Neural crest cell (in vitro differentiated cells): ENCODE data around the gene HES4. TPM values are rescaled to one million over a fixed set of nuclear protein-coding genes. Genes with fewer than 3 reads are reported as not detected.
A peak's percentile ranks its signal among the peaks of the same experiment; 100 is the strongest.

Experiments used
- DNase-seq: peaks from one replicate; pipeline ENCODE4 v3.0.0; 2021; ENCODE audit warnings: low read depth, mixed read lengths, low spot score
- H3K27ac Mint-ChIP-seq: one replicate; pipeline ENCODE4 v1.8.0; 2021; ENCODE audit warnings: mild to moderate bottlenecking, mixed read lengths; ENCODE audit not compliant: unreplicated experiment
- H3K27me3 Mint-ChIP-seq: 2 replicates; pipeline ENCODE4 v1.8.0; 2021; ENCODE audit warnings: low read depth, mild to moderate bottlenecking, mixed read lengths
- H3K36me3 Mint-ChIP-seq: 2 replicates; pipeline ENCODE4 v1.8.0; 2021; ENCODE audit warnings: low read depth, mild to moderate bottlenecking, mixed read lengths
- H3K4me1 Mint-ChIP-seq: 2 replicates; pipeline ENCODE4 v1.8.0; 2021; ENCODE audit warnings: mixed read lengths
- H3K4me3 Mint-ChIP-seq: one replicate; pipeline ENCODE4 v1.8.0; 2021; ENCODE audit warnings: mild to moderate bottlenecking, mixed read lengths
- H3K9me3 Mint-ChIP-seq: 2 replicates; pipeline ENCODE4 v1.8.0; 2021; ENCODE audit warnings: mixed read lengths
- total RNA-seq: library from RNA; stranded (reverse); gene quantifications from 2 replicates; pipeline ENCODE4 v1.2.1, GENCODE V29; 2021
- TF ChIP-seq, protein P1 (sequence below): fragments of 200-600 bp; sonication (generic); conservative IDR thresholded peaks from 2 replicates; pipeline ENCODE4 v1.5.0; 2021; ENCODE audit warnings: antibody characterized with exemption, mild to moderate bottlenecking

The HES4 gene
- total RNA-seq, 1 donor from 2014 or later: 35.7 TPM

DNA sequence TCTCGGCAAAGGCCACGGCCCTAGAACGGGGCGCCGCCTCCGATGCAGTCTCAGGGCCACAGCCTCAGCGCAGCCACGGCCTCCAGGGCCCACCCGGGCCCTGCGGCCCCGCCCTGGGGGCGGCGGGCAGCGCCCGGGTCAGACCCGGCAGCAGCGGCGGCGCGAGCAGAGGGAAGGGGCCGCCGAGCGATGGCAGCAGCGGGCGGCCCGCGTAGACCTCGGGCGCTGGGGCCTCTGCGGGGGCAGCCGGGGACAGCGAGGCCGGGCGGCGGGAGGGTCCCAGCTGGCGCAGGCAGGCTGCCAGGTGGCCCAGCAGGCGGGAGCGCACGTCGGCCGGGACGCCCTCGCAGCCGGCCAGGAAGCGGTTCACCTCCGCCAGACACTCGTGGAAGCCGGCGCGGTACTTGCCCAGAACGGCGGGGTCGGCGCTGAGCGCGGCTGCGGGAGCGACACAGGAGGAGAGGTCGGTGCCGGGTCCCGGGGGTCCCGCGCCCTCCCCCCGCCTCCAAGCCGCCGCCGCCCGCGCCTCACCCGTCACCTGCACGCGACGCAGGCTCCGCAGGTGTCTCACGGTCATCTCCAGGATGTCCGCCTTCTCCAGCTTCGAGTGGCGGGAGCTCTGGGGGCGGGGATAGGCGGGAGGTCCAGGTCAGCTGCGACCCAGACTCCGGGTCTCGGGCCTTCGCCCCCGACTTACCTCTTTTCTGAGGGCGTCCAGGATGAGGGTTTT is 737 bp downstream of the HES4 start:
- Mint-ChIP-seq H3K36me3 (no peaks in the 10 kb centered on the region), H3K9me3 (no peaks in the 10 kb centered on the region), H3K4me1 (peaks cover 8% of the 10 kb centered on the region), H3K27ac (no peak overlapping the region), H3K4me3 (peak overlapping the region; percentile 51), H3K27me3 (peaks cover 39% of the 10 kb centered on the region)
- DNase-seq: no peak
- TF ChIP-seq, protein P1, sequence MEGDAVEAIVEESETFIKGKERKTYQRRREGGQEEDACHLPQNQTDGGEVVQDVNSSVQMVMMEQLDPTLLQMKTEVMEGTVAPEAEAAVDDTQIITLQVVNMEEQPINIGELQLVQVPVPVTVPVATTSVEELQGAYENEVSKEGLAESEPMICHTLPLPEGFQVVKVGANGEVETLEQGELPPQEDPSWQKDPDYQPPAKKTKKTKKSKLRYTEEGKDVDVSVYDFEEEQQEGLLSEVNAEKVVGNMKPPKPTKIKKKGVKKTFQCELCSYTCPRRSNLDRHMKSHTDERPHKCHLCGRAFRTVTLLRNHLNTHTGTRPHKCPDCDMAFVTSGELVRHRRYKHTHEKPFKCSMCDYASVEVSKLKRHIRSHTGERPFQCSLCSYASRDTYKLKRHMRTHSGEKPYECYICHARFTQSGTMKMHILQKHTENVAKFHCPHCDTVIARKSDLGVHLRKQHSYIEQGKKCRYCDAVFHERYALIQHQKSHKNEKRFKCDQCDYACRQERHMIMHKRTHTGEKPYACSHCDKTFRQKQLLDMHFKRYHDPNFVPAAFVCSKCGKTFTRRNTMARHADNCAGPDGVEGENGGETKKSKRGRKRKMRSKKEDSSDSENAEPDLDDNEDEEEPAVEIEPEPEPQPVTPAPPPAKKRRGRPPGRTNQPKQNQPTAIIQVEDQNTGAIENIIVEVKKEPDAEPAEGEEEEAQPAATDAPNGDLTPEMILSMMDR: no peak

- DNase-seq: no peak
- no peaks in the 10 kb centered on the region for H3K9me3 Mint-ChIP-seq
- H3K4me1 Mint-ChIP-seq: peaks cover 8% of the 10 kb centered on the region
- H3K27me3 Mint-ChIP-seq: peaks cover 39% of the 10 kb centered on the region
- H3K4me3 Mint-ChIP-seq: peak overlapping the region; percentile 51
- TF ChIP-seq, protein P1: no peak
- no peak overlapping the region for H3K27ac Mint-ChIP-seq
- no peaks in the 10 kb centered on the region for H3K36me3 Mint-ChIP-seq
Measured at GRCh38 chr1:998745-998994, 1.2 kb downstream of the HES4 start.

- TF ChIP-seq, protein P1: no peak
- Mint-ChIP-seq H3K4me3 (no peak overlapping the region), H3K36me3 (no peaks in the 10 kb centered on the region), H3K27me3 (peaks cover 38% of the 10 kb centered on the region), H3K9me3 (no peaks in the 10 kb centered on the region), H3K27ac (no peak overlapping the region), H3K4me1 (peaks cover 8% of the 10 kb centered on the region)
- no peak for DNase-seq
Measured at GRCh38 chr1:997993-998744, 1.7 kb downstream of the HES4 start.

DNA sequence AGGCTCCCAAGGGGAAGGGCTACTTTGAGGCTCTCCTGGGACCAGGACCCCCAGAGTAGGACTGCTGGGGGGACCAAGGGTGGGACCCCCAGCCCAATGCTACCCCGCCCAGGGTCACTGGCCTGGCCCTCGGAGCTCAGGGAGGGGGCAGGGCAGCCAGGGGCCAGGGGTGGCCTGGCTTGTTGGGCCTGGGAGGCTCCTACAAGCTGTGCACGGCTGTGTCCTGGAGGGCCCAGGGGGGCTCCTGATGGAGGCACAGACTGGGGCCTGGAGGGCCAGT is 2.2 kb downstream of the HES4 start:
- no peak overlapping the region for H3K27ac Mint-ChIP-seq
- peaks cover 38% of the 10 kb centered on the region for H3K27me3 Mint-ChIP-seq
- H3K4me1 Mint-ChIP-seq: peaks cover 8% of the 10 kb centered on the region
- H3K4me3 Mint-ChIP-seq: no peak overlapping the region
- peaks cover under 1% of the 10 kb centered on the region for H3K36me3 Mint-ChIP-seq
- peaks cover under 1% of the 10 kb centered on the region for H3K9me3 Mint-ChIP-seq
- TF ChIP-seq, protein P1: no peak
- no peak for DNase-seq

- H3K27me3 Mint-ChIP-seq: peaks cover 40% of the 10 kb centered on the region
- TF ChIP-seq, protein P1: no peak
- H3K27ac Mint-ChIP-seq: no peak overlapping the region
- peak overlapping the region; percentile 69 for H3K4me3 Mint-ChIP-seq
- no peak for DNase-seq
- peaks cover 3% of the 10 kb centered on the region for H3K9me3 Mint-ChIP-seq
- H3K36me3 Mint-ChIP-seq: peaks cover 3% of the 10 kb centered on the region
- H3K4me1 Mint-ChIP-seq: peaks cover 8% of the 10 kb centered on the region
Measured at GRCh38 chr1:996851-997712, 2.8 kb downstream of the HES4 start.
